Measurements from ENCODE around the gene TM4SF4. TPM values are rescaled to one million over a fixed set of nuclear protein-coding genes. Genes with fewer than 3 reads are reported as not detected.

TM4SF4 gene
- polyA plus RNA-seq, 12 donors = 0.13 to 2.0 (median 0.40) TPM; not detected in 8

GRCh38 chr3:149454746-149455145 is 19.8 kb upstream of the TM4SF4 start:
- no peak for DNase-seq

DNA sequence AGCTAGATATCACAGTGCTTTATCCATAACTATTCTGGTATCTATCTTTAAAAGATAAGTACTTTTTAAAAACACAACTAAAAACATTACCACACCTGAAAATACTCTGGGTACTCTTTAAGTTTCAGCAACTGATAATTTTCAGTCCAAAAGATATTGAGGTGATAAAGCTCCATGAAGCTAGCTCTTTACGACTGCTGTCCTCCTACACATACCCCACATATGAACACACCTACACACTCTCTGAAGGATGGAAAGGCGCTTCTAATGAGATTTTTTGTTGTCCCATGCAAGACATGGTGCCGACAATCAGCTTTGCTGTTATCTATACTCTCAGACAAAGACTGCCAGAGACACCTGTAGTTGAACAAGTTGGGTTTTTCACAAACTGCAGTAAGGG is 19.1 kb upstream of the TM4SF4 start:
- DNase-seq = no peak

- DNase-seq = no peak
Measured at GRCh38 chr3:149455989-149456388, 18.5 kb upstream of the TM4SF4 start.

- DNase-seq = no peak
Measured at GRCh38 chr3:149459491-149460059, 14.9 kb upstream of the TM4SF4 start.

DNA sequence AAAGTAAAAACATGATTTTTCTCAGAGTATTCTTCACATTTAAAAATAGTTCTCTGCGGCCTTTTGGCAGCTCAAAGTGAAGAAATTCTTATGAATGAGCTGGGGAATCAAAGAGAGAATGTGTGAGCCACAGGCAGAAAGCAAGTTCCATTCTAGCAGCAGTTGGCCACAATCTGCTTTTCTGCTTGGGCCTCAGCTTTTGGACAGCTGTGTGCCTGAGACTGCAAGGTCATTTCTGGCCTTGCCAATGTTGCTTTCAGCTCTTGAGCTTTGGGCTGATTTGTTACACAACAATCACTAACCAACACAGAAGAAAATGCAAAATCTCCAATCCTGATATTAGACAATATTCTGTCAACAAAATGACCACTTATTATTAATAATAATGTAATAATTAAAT is 14.4 kb upstream of the TM4SF4 start:
- DNase-seq = no peak

GRCh38 chr3:149462051-149462450 is 12.4 kb upstream of the TM4SF4 start:
- DNase-seq = no peak

- no peak for DNase-seq
Measured at GRCh38 chr3:149462581-149463011, 11.9 kb upstream of the TM4SF4 start.

- DNase-seq = no peak
Measured at GRCh38 chr3:149463921-149464320, 10.6 kb upstream of the TM4SF4 start.

- no peak for DNase-seq
Measured at GRCh38 chr3:149464542-149465328, 9.8 kb upstream of the TM4SF4 start.

DNA sequence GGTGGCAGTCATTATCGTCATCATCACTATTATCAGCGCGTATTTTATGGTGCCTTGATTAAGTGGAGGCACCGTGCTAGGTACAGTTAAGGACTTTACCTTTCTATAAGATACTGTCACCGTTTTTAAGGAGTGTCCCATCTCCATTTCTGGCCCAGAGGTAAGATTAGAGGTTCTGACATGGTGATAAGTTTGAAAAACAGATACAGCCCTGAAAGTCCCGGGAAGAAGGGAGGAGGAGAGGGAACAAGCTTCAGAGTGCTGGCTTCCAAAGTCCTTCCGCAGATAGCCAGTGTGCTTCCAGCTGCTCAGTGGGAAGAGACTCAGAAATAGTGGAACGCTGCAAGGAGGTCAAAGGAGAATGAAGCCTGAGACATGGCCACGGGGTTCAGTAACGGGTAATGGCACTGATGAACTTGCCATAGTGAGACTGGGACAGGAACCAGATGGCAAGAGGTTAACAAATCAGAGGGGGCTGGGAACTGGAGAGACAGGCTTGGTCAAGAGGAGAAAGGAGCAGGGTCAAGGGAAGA is 9.1 kb upstream of the TM4SF4 start:
- DNase-seq = no peak

DNA sequence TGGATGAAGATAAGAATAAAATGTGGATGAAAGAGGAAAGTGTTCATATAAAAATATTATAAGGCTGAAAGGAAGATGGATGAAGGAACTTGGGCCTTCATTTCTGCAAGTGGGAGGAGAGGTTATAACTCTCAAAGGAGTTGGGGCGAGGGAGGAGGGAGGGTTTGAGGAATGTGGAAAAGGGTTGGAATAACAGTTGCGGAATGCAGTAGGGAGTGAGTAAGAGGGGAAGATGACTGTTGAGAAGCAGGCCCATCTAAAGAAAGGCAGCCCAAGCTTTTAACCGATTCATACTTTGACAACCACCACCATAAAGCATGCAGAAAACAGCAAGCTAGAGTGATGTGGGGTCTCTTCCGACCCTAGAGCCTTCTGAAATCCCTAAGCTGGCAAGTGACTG is 8.3 kb upstream of the TM4SF4 start:
- no peak for DNase-seq

DNA sequence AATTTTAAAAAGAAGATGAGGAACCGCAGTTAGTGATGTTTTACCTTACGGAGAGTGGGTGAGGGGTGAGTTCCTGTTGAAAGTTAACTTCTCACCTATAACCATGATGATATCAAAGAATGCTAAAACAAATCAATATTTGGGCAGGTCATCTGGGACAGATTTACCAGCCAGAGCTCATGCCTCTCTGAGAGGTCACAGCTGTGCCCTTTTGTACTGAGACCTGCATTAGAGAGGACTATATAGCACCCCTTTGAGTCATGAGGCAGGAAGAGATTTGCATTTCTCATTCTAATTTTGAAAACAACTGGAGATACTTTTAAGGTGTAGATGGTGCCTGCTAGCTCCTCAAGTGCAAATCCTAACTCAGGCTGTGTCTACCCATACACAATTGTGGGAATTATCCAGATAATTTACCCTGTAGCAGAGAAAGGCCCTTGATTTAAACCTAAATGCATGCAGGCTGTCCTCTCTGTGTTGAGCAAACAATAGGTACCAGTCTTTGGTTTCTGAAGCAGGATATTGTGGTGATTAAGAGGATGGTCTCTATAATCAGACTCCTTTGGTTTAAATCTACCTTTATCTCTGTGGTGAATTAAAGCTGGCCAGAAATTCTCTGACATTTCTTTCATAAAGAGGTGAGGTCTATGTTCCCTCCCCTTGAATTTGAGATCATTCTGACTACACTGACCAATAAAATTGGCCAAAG is 5.8 kb upstream of the TM4SF4 start:
- DNase-seq = no peak

DNA sequence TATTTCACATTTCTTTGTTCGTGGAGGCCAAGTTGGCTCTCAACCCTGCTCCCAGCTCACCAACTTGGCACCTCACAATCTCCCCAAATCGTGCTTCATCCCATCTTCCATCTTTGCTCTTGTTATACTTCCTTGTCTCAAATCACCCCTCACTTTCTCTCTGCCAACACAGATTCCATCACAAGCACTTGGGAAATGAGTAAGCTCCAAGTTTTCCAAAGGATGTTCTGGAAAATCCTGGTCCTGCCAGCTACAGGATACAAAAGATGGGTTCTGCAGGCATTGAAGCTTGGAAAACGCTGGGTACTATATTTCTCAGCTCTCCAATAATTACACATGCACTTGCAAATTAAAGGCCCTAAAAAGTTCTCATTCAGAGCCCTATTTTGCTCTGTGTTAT is 4.1 kb upstream of the TM4SF4 start:
- no peak for DNase-seq

- no peak for DNase-seq
Measured at GRCh38 chr3:149472030-149472797, 2.3 kb upstream of the TM4SF4 start.

DNA sequence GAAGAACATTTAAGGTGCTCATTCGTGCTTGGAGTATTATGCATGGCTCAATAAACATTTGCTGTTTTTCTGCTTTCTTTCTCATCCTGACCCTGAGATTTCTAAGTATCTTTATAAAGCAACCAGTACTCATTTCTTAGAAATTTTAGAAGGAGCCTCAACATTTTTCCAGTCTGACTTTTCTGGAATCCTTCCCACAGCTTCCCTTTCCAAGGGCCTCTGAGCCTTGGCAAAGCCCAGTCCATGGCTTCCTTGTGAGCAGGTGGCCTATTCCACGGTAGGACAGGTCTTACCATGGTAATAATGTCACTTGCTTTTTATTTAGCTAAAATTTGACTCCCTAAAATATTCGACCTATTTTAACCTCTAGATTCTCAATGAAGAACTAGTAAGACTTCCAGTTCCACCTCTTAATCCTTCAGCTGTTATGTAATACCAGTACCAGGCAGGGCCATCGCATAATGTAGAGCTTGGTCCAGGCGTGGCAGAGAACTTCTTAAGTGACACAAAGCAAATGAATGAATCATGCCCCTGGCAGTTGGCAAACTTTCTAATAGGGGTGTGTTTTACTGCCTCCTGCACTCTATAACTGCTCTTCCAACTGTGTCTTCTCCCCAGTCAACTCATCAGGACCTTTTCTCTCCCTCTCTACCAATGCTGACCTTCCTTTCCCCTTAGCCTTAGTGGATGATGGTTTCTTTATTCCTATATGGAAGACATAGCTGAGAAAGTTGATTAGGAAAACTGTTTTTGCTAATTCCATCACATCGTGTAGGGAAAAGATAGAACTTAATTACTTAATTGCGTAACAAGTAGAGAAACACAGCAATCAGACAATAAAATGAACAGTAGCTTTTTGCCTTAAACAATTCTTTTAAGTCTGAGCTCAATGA is 894 bp upstream of the TM4SF4 start:
- DNase-seq = peak; percentile 66

- no peak for DNase-seq
Measured at GRCh38 chr3:149475451-149476060, 1.1 kb downstream of the TM4SF4 start.

DNA sequence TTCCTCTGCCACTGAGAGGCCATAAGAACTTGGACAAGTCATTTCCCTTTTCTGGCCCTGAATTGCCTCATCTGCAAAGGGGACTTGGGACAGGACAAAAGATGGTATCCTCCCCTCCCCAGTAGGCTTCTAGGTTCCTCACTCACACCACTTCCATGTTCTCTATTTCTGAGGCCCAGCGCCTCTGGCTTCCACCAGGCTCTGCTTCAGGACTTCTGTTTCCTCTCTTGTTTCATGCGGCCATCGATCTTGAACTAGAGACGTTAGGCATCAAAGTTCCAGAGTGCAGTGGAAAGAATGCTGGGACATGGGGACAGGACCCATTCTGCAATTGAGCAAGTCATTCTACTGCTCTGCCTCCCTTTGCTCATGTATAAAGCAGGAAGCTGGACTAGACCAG is 1.7 kb downstream of the TM4SF4 start:
- no peak for DNase-seq

GRCh38 chr3:149479621-149480325 is 5.3 kb downstream of the TM4SF4 start:
- DNase-seq = no peak

- peak; percentile 74 for DNase-seq
Measured at GRCh38 chr3:149480326-149481017, 6.0 kb downstream of the TM4SF4 start.

Data from muscle of arm (tissue), 12 donors.